ENCODE data around the gene ERMARD.
A peak's percentile ranks its signal among the peaks of the same experiment; 100 is the strongest.

The ERMARD gene

GRCh38 chr6:169789146-169789943, 37.9 kb downstream of the ERMARD start:
- TF ChIP-seq CTCF (IDR thresholded peaks at IDR 0.05; ENCODE audit: insufficient read depth, missing control alignments) = no peak
- no peak for DNase-seq (ENCODE audit: insufficient read length, low spot score)
- no peak for FAIRE-seq

GRCh38 chr6:169789944-169790927, 38.8 kb downstream of the ERMARD start:
- FAIRE-seq = no peak
- peak; percentile 88 for TF ChIP-seq CTCF (IDR thresholded peaks at IDR 0.05; ENCODE audit: insufficient read depth, missing control alignments)
- DNase-seq (ENCODE audit: insufficient read length, low spot score) = peak; percentile 75

DNA sequence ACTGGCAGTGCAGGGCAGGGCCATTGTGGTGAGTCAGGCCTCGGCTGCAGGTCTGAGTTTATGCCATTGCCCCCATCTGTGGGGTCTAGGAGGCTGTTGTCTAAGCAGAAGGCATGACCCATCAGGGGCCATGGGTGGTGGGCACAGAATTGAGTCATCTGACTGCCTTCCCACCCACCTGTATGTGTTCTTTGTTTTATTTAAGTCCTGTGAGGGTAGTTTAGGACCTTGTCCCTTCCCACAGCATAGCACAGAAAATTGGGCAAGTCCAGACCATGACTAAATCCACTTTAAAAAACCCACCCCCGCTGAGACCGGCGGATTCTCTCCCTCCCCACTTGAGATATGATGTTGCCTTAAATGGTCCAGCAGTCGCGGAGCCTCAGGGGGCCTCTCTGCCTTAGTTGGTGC, 40.3 kb downstream of the ERMARD start:
- FAIRE-seq (no peak), DNase-seq (ENCODE audit: insufficient read length, low spot score) (no peak)
- no peak for TF ChIP-seq CTCF (IDR thresholded peaks at IDR 0.05; ENCODE audit: insufficient read depth, missing control alignments)

GRCh38 chr6:169792306-169793015, 41.0 kb downstream of the ERMARD start:
- DNase-seq (ENCODE audit: insufficient read length, low spot score) (no peak), FAIRE-seq (no peak)
- TF ChIP-seq CTCF (IDR thresholded peaks at IDR 0.05; ENCODE audit: insufficient read depth, missing control alignments) = no peak

DNA sequence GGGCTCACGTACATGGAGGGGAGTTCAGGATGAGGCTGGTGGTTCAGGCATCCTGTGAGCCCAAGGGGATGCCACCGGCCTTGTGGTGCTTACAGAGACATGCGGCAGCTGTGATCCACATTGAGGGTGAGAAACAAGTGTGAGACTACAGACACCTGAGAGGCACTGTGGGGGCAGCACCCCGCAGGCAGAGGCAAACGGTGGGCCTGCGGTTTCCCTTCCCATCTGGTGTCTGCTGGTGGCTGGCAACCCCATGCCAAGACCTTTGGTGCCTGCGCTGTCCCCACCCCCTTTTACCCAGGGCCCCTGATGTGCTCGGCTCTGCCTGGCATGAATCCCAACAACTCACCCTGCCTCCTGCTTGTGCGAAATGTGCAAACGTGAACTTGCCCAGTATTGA, 42.0 kb downstream of the ERMARD start:
- FAIRE-seq (no peak), DNase-seq (ENCODE audit: insufficient read length, low spot score) (no peak)
- TF ChIP-seq CTCF (IDR thresholded peaks at IDR 0.05; ENCODE audit: insufficient read depth, missing control alignments) = no peak

GRCh38 chr6:169794317-169795055, 43.1 kb downstream of the ERMARD start:
- DNase-seq (ENCODE audit: insufficient read length, low spot score) = no peak
- no peak for FAIRE-seq
- TF ChIP-seq CTCF (IDR thresholded peaks at IDR 0.05; ENCODE audit: insufficient read depth, missing control alignments) = no peak

All from D721Med (cell line).